Transverse colon (tissue), 4 donors: ENCODE data around the gene PDE1C. TPM values are rescaled to one million over a fixed set of nuclear protein-coding genes. Genes with fewer than 3 reads are reported as not detected.

Experiments used
- DNase-seq: peaks from one replicate; pipeline ENCODE4 v3.0.0-alpha.2; 2019
- H3K27ac ChIP-seq, 4 donors: fragments of 200-600 bp; sonication (generic); 2 replicates each; pipeline ENCODE4 v1.5.1; 2016 to 2018; ENCODE audit warnings: inconsistent platforms in 4 of 4
- H3K27me3 ChIP-seq: fragments of 200-600 bp; sonication (generic); 2 replicates; pipeline ENCODE4 v1.5.1; 2017; ENCODE audit warnings: inconsistent platforms
- H3K36me3 ChIP-seq, 4 donors: fragments of 200-600 bp; sonication (generic); 2 replicates each; pipeline ENCODE4 v1.5.1; 2017 to 2019; ENCODE audit warnings: inconsistent platforms in 4 of 4
- H3K4me1 ChIP-seq, 4 donors: fragments of 200-600 bp; sonication (generic); 2 replicates each; pipeline ENCODE4 v1.5.1; 2017 to 2020; ENCODE audit warnings: inconsistent platforms in 4 of 4
- H3K4me3 ChIP-seq, 4 donors: fragments of 200-600 bp; sonication (generic); 1 replicate in 1 of 4; 2 replicates in 3 of 4; pipeline versions ENCODE4 v1.5.1 to v1.6.1; 2017 to 2019; ENCODE audit warnings: inconsistent platforms in 4 of 4
- H3K9me3 ChIP-seq, 2 donors: fragments of 200-600 bp; sonication (generic); 2 replicates each; pipeline ENCODE4 v1.5.1; 2017 to 2019; ENCODE audit warnings: inconsistent platforms in 2 of 2
- CTCF ChIP-seq, 5 experiments: fragments of 200-600 bp in 3 of 5; fragments of 450-650 bp in 2 of 5; sonication (generic) in 3 of 5; IDR thresholded peaks; 1 replicate in 2 of 5; 2 replicates in 3 of 5; pipeline ENCODE4 v1.5.1; 2016 to 2017; ENCODE audit warnings: antibody characterized with exemption in 5 of 5, inconsistent platforms in 3 of 5, mild to moderate bottlenecking in 2 of 5, moderate library complexity in 1 of 5
- EP300 ChIP-seq: sonication (generic); formaldehyde crosslinking; IDR thresholded peaks from one replicate; pipeline ENCODE4 v1.6.1; 2017; ENCODE audit warnings: antibody characterized with exemption, low read depth
- POLR2A ChIP-seq: fragments of 450-650 bp; IDR thresholded peaks from one replicate; pipeline ENCODE4 v1.6.1; 2016; ENCODE audit warnings: antibody characterized with exemption, mild to moderate bottlenecking, moderate library complexity
- POLR2AphosphoS5 ChIP-seq, 3 donors: sonication (generic); formaldehyde crosslinking; IDR thresholded peaks; one replicate each; pipeline ENCODE4 v1.6.1; 2016; ENCODE audit warnings: antibody characterized with exemption in 3 of 3
- WGBS, 2 donors: methylation state at CpG; one replicate each; pipeline ENCODE4 v1.1.5; 2018; ENCODE audit warnings: low coverage in 1 of 2; 5-methylcytosine and 5-hydroxymethylcytosine counted together
- in situ Hi-C, 4 donors: fragments of 200-750 bp; cut with MboI; loops; one replicate each; pipeline versions ENCODE4 v1.15.0 to v1.15.1; 2017; ENCODE audit warnings: low sequenced_read_pairs in 3 of 4, low pct_ligation_motif_present in 1 of 4, low pct_unique_long_range_greater_than_20kb in 1 of 4
- intact Hi-C: fragments of 100-400 bp; cut with DNase I; formaldehyde crosslinking; loops from one replicate; pipeline ENCODE4 v1.15.1; 2023; ENCODE audit warnings: low total_unique reads
- total RNA-seq, 4 donors: library from RNA; depleted of rRNA; stranded (reverse); fragments of >200 nt; gene quantifications; one replicate each; pipeline ENCODE4 v1.1.0, GENCODE V29; 2016

Gene PDE1C
- total RNA-seq, 4 donors from 2014 or later, result 1.5 to 8.4 (median 2.9) TPM

- Histone ChIP-seq H3K27ac (no peak overlapping the region), H3K4me1 (peaks cover 0 to 15% (median 3%) of the 10 kb centered on the region in 4 donors), H3K36me3 (no peaks in the 10 kb centered on the region), H3K4me3 (no peak overlapping the region), H3K9me3 (no peaks in the 10 kb centered on the region), H3K27me3 (no peaks in the 10 kb centered on the region)
- intact Hi-C loops (loop anchor here (2.0 kb wide), 1 partner anchor 17 kb away; no protein-coding TSS in a partner anchor), in situ Hi-C loops (no loop called here)
- peak; percentile 51 for DNase-seq
- WGBS, 2 donors, result 63% methylated on average over 5 of the region's 5 CpGs
- TF ChIP-seq CTCF (IDR thresholded peaks at IDR 0.05) (peak; percentile 27 to 49 (median 48)), POLR2AphosphoS5 (IDR thresholded peaks at IDR 0.05) (no peak)
Observed at GRCh38 chr7:32062150-32062549, 8.1 kb downstream of the PDE1C start.

- peaks cover 0 to 15% (median 3%) of the 10 kb centered on the region in 4 donors for H3K4me1 ChIP-seq
- in situ Hi-C loops, result no loop called here
Observed at GRCh38 chr7:32061346-32061745, 8.9 kb downstream of the PDE1C start.

DNA sequence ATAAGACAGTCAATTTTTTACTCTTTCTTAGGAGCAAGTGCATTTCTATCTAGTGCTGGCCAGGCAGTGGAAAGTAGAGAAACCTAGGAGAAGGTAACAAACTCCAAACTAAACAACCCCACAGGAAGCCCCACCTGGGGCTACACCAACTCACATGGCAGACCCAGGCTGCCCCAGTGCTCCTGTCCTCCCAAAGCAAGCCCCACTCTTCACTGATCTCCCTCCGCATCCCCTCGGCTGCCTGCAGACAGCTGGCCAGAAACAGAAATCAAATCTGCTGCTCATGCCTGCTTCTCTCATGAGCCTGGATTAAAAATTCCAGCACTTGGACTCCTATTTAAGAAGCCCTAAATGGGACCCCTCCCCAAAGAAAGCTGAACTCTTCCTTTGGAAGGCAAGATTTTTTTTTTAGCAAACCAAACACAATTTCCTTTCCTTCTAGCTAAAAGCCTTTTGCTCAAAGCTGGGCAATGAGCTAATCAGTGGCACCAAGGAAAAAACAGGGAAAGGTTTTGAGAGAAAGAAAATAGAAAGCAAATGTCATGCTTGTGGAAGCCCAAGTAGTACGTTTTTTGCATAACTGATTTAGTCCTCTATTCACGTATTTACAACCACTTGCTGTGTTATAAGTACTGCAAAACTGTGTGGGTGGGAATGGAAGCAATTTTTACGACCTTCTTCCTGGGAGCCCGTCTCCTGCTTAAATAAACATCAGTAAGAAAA is 10.8 kb downstream of the PDE1C start:
- in situ Hi-C loops, result no loop called here
- TF ChIP-seq POLR2AphosphoS5 (IDR thresholded peaks at IDR 0.05) (no peak), EP300 (no peak), POLR2A (no peak), CTCF (IDR thresholded peaks at IDR 0.05) (no peak)
- peak overlapping the region in 1 of 4 donors; percentile 16 for H3K4me3 ChIP-seq
- WGBS, 2 donors, result 26 to 31% methylated on average over 5 to 6 of the region's 6 CpGs
- DNase-seq, result no peak
- H3K27me3 ChIP-seq, result no peaks in the 10 kb centered on the region
- no peaks in the 10 kb centered on the region for H3K36me3 ChIP-seq
- no peaks in the 10 kb centered on the region for H3K9me3 ChIP-seq
- intact Hi-C loops, result no loop called here
- peak overlapping the region; percentile 9 to 48 (median 28) for H3K27ac ChIP-seq
- peaks cover 0 to 15% (median 3%) of the 10 kb centered on the region in 4 donors for H3K4me1 ChIP-seq

More at GRCh38 chr7:32061346-32061745, 8.9 kb downstream of the PDE1C start:
- DNase-seq, result no peak
- intact Hi-C loops, result no loop called here
- Histone ChIP-seq H3K27me3 (no peaks in the 10 kb centered on the region), H3K4me3 (no peak overlapping the region), H3K27ac (no peak overlapping the region), H3K9me3 (no peaks in the 10 kb centered on the region), H3K36me3 (no peaks in the 10 kb centered on the region)
- TF ChIP-seq POLR2A, result no peak
- no peak for TF ChIP-seq CTCF (IDR thresholded peaks at IDR 0.05)
- 75% methylated on average over 3 of the region's 3 CpGs; no CpG with 5 or more reads in 1 of the 2 donors for WGBS, 2 donors

DNA sequence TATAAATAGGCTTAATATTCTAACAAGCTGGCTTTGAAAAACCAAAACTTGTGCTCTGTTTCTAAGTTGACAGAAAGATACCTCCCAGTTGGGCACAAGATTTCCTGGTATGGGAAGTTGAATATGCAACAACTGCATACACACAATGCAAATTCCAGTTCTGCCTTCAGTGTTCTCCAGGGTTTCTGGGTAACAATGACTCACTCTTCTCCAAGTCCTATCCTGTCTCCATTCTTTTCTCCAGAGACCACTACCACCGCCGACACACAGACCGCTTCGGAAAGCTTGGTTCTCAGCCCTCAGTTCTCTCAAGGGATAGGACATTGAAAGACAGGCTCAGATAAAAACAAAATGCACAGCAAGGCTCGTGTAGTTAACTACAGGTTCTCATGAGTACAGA is 12.2 kb downstream of the PDE1C start:
- in situ Hi-C loops, result no loop called here
- Histone ChIP-seq H3K9me3 (no peaks in the 10 kb centered on the region), H3K36me3 (no peaks in the 10 kb centered on the region), H3K4me1 (peaks cover 0 to 15% (median 3%) of the 10 kb centered on the region in 4 donors), H3K4me3 (no peak overlapping the region), H3K27me3 (no peaks in the 10 kb centered on the region), H3K27ac (no peak overlapping the region)
- WGBS, 2 donors, result 87 to 91% methylated on average over 5 of the region's 5 CpGs
- TF ChIP-seq POLR2A (no peak), POLR2AphosphoS5 (IDR thresholded peaks at IDR 0.05) (no peak), EP300 (no peak), CTCF (IDR thresholded peaks at IDR 0.05) (no peak)
- no peak for DNase-seq
- intact Hi-C loops, result no loop called here
